Prostate gland (tissue), 2 donors: ENCODE results near the gene KRT17. TPM values are rescaled to one million over a fixed set of nuclear protein-coding genes. Genes with fewer than 3 reads are reported as not detected.
"Not testable (repeated sequence)": the region's sequence is repeated elsewhere in the genome, so short reads cannot be mapped to it uniquely, and the experiment has no call there.

Experiments
- DNase-seq: peaks from one replicate; pipeline ENCODE4 v3.0.0-alpha.2; 2019; ENCODE audit warnings: low spot score
- H3K27ac ChIP-seq, 2 donors: fragments of 200-600 bp; sonication (generic); 2 replicates each; pipeline ENCODE4 v1.5.1; 2017 to 2019
- H3K27me3 ChIP-seq: fragments of 200-600 bp; sonication (generic); replicated peaks from 2 replicates; pipeline ENCODE4 v1.5.1; 2019; ENCODE audit not compliant: insufficient read depth
- H3K36me3 ChIP-seq, 2 donors: fragments of 200-600 bp; sonication (generic); 1 replicate in 1 of 2; 2 replicates in 1 of 2; pipeline versions ENCODE4 v1.5.1 to v1.8.1; 2017 to 2019
- H3K4me1 ChIP-seq: fragments of 200-600 bp; sonication (generic); replicated peaks from 2 replicates; pipeline ENCODE4 v1.5.1; 2019
- H3K4me3 ChIP-seq, 2 donors: fragments of 200-600 bp; sonication (generic); 2 replicates each; pipeline ENCODE4 v1.5.1; 2017 to 2019
- H3K9me3 ChIP-seq: fragments of 200-600 bp; sonication (generic); 2 replicates; pipeline ENCODE4 v1.5.1; 2017
- POLR2A ChIP-seq: fragments of 450-650 bp; IDR thresholded peaks from one replicate; pipeline ENCODE4 v1.6.1; 2016; ENCODE audit warnings: antibody characterized with exemption, mild to moderate bottlenecking
- POLR2AphosphoS5 ChIP-seq: sonication (generic); formaldehyde crosslinking; IDR thresholded peaks from one replicate; pipeline ENCODE4 v1.6.1; 2017; ENCODE audit warnings: antibody characterized with exemption
- WGBS: methylation state at CpG from one replicate; pipeline ENCODE4 v1.1.5; 2018; 5-methylcytosine and 5-hydroxymethylcytosine counted together
- intact Hi-C: fragments of 100-400 bp; cut with DNase I; formaldehyde crosslinking; loops from one replicate; pipeline ENCODE4 v1.14.2; 2022
- total RNA-seq, 2 donors: library from RNA; depleted of rRNA; stranded (reverse); fragments of >200 nt; gene quantifications; one replicate each; pipeline ENCODE4 v1.1.0, GENCODE V29; 2016
- TF ChIP-seq, protein P1 (sequence below), 4 experiments: fragments of 200-600 bp in 2 of 4; fragments of 450-650 bp in 2 of 4; sonication (generic) in 2 of 4; IDR thresholded peaks; 1 replicate in 3 of 4; 2 replicates in 1 of 4; pipeline ENCODE4 v1.5.1; 2016 to 2019; ENCODE audit warnings: antibody characterized with exemption in 4 of 4, mild to moderate bottlenecking in 2 of 4, moderate library complexity in 2 of 4

The KRT17 gene
- total RNA-seq, 2 donors from 2014 or later: 201 to 360 TPM

- WGBS: 17% methylated on average over 7 of the region's 7 CpGs
- intact Hi-C loops: no loop called here
- no peak overlapping the region for H3K27ac ChIP-seq
- peak; percentile 57 for DNase-seq
- H3K4me3 ChIP-seq: no peak overlapping the region
- no peaks in the 10 kb centered on the region for H3K4me1 ChIP-seq
- H3K9me3 ChIP-seq: no peaks in the 10 kb centered on the region
- no peaks in the 10 kb centered on the region for H3K36me3 ChIP-seq
- TF ChIP-seq, protein P1, sequence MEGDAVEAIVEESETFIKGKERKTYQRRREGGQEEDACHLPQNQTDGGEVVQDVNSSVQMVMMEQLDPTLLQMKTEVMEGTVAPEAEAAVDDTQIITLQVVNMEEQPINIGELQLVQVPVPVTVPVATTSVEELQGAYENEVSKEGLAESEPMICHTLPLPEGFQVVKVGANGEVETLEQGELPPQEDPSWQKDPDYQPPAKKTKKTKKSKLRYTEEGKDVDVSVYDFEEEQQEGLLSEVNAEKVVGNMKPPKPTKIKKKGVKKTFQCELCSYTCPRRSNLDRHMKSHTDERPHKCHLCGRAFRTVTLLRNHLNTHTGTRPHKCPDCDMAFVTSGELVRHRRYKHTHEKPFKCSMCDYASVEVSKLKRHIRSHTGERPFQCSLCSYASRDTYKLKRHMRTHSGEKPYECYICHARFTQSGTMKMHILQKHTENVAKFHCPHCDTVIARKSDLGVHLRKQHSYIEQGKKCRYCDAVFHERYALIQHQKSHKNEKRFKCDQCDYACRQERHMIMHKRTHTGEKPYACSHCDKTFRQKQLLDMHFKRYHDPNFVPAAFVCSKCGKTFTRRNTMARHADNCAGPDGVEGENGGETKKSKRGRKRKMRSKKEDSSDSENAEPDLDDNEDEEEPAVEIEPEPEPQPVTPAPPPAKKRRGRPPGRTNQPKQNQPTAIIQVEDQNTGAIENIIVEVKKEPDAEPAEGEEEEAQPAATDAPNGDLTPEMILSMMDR (IDR thresholded peaks at IDR 0.05): no peak
- peak; percentile 56 for TF ChIP-seq POLR2AphosphoS5
- TF ChIP-seq POLR2A: no peak
- H3K27me3 ChIP-seq: no peaks in the 10 kb centered on the region
These were observed 8.9 kb downstream of the KRT17 start for GRCh38 chr17:41615454-41615853.

- H3K36me3 ChIP-seq, H3K27me3 ChIP-seq, H3K4me1 ChIP-seq, intact Hi-C loops, H3K9me3 ChIP-seq, H3K4me3 ChIP-seq, H3K27ac ChIP-seq, DNase-seq: not testable (repeated sequence)
- 77% methylated on average over 9 of the region's 9 CpGs for WGBS
These were observed 9.6 kb downstream of the KRT17 start for GRCh38 chr17:41614767-41615166.

- intact Hi-C loops: no loop called here
- no peak for DNase-seq
- TF ChIP-seq, protein P1 (IDR thresholded peaks at IDR 0.05): no peak
- no peak for TF ChIP-seq POLR2AphosphoS5
- no peaks in the 10 kb centered on the region for H3K36me3 ChIP-seq
- WGBS: 90% methylated on average over 5 of the region's 5 CpGs
- H3K27me3 ChIP-seq: no peaks in the 10 kb centered on the region
- no peak overlapping the region for H3K27ac ChIP-seq
- H3K4me1 ChIP-seq: no peaks in the 10 kb centered on the region
- no peaks in the 10 kb centered on the region for H3K9me3 ChIP-seq
- no peak overlapping the region for H3K4me3 ChIP-seq
These were observed 10.3 kb downstream of the KRT17 start for GRCh38 chr17:41614098-41614497.

GRCh38 chr17:41613277-41614082 lies 10.9 kb downstream of the KRT17 start:
- TF ChIP-seq POLR2AphosphoS5 (no peak), POLR2A (no peak)
- TF ChIP-seq, protein P1 (IDR thresholded peaks at IDR 0.05): no peak
- Histone ChIP-seq H3K27ac (no peak overlapping the region), H3K4me3 (no peak overlapping the region), H3K9me3 (no peaks in the 10 kb centered on the region), H3K4me1 (no peaks in the 10 kb centered on the region), H3K36me3 (no peaks in the 10 kb centered on the region), H3K27me3 (no peaks in the 10 kb centered on the region)
- intact Hi-C loops: no loop called here
- no peak for DNase-seq
- 88% methylated on average over 11 of the region's 11 CpGs for WGBS

GRCh38 chr17:41612376-41613160 lies 11.8 kb downstream of the KRT17 start, which contains the start of gene KRT16:
Gene KRT16 (minus strand): TSS chr17:41612767. CDS start chr17:41612688, 79 bp downstream.
- 78% methylated on average over 28 of the region's 31 CpGs for WGBS
- H3K36me3 ChIP-seq, H3K4me1 ChIP-seq, H3K27ac ChIP-seq, DNase-seq, H3K27me3 ChIP-seq, intact Hi-C loops, H3K9me3 ChIP-seq, H3K4me3 ChIP-seq: not testable (repeated sequence)
- TF ChIP-seq POLR2A: peak; percentile 20
